NOMO-1 (cell line): ENCODE measurements around the gene MCFD2.

Source experiments
- DNase-seq, 2 experiments: peaks; one replicate each; lab custom pipeline; 2025; ENCODE audit not compliant: unreplicated experiment in 2 of 2; lab: John Stamatoyannopoulos, UW

Gene MCFD2

DNA sequence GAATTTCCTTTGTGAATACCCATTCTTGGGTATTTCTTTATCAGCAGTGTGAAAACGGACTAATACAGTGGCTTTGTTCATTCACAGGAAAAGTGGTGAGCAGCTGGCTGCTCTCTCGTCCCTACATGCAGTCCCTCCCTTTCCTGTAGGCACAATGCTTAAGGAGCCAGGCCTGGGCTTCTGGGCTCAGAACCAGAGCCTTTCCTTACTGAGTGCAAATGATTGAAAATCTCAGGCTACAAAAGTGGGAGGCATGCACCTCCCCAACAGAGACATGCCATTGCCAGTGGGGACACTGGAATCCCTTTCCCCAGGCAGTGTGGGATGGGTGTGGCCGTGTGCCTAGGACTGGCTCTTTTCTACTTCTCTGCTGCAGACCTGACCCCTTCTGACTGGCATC, 61.3 kb downstream of the MCFD2 start:
- DNase-seq: no peak

DNA sequence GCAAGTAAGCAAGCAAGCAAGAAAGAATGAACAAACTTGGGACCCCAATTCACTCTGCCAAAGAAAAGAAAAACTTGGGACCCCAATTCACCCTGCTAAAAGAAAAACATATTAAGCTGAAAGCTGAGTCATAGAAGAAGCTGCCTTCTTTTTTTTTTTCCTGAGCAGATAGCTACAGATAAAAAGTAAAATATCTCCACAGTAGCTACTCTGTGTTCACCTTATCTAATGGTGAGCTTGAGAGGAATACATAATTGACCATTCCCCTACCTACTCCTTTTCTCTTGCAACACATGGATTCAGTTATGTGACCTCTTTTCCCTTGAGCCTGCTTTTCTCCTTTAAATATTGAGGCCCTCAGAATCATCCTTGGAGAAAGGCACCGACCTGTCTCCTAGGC, 63.0 kb downstream of the MCFD2 start:
- no peak for DNase-seq

DNA sequence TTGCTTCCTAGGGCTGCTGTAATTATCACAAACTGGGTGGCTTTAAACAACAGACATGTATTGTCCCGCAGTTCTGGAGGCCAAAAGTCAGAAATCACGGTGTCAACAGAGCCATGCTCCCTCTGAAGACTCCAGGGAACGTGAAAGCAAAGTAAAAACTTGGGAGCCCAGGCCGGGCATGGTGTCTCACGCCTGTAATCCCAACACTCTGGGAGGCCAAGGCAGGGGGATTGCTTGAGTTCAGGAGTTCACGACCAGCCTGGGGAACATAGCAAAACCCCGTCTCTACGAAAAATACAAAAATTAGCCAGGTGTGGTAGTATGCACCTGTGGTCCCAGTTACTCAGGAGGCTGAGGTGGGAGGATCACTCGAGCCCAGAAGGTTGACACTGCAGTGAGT, 63.5 kb downstream of the MCFD2 start:
- DNase-seq: no peak
